HCT116 (cell line): ENCODE data around the gene DMBX1. TPM values are rescaled to one million over a fixed set of nuclear protein-coding genes. Genes with fewer than 3 reads are reported as not detected.

Source experiments
- ATAC-seq: fragments of 200-7000 bp; cut with Tn5 transposase; 2 replicates; pipeline ENCODE4 v1.9.1; 2020; ENCODE audit warnings: mild to moderate bottlenecking, moderate library complexity
- BruUV-seq: library from RNA; stranded (reverse); fragments of 400-500 nt; replicated peaks from 2 replicates; lab custom pipeline; 2021; lab: Mats Ljungman, UMichigan
- CTCF ChIA-PET: fragments of 300-600 bp; sonication (Branson Sonifier 250); formaldehyde crosslinking; loops from one replicate; lab custom pipeline; 2021; ENCODE audit warnings: antibody characterized with exemption; lab: Charles Lee
- POLR2A ChIA-PET: fragments of 300-600, 350-600 bp; sonication (Branson Sonifier 250); formaldehyde crosslinking; loops from one replicate; lab custom pipeline; 2021; ENCODE audit warnings: antibody characterized with exemption; lab: Charles Lee
- RAD21 ChIA-PET, 2 experiments: fragments of 300-600 bp; sonication (Branson Sonifier 250); formaldehyde crosslinking; loops; one replicate each; lab custom pipeline; 2023; ENCODE audit warnings: low total read pairs in 2 of 2; ENCODE audit not compliant: uncharacterized antibody in 2 of 2, unreplicated experiment in 2 of 2, low non-redundant PET in 1 of 2; lab: Charles Lee
- DNase-seq: peaks from one replicate; pipeline ENCODE4 v3.0.0-alpha.2; 2010; ENCODE audit warnings: low read depth, low spot score
- H2AFZ ChIP-seq: fragments of 200-600 bp; shearing (Covaris generic), sonication (generic); 2 replicates; pipeline ENCODE4 v1.6.1; 2017; ENCODE audit warnings: low read depth, mixed run types, mixed read lengths, antibody characterized with exemption, low read length; ENCODE audit not compliant: poor library complexity, severe bottlenecking
- H3K27ac ChIP-seq: 2 replicates; pipeline ENCODE4 v1.5.1; 2012; ENCODE audit warnings: low read depth, low read length
- H3K27me3 ChIP-seq: fragments of 200-600 bp; sonication (generic); 2 replicates; pipeline ENCODE4 v1.6.1; 2016; ENCODE audit warnings: mixed run types, low read length, mixed read lengths; ENCODE audit not compliant: insufficient read depth
- H3K36me3 ChIP-seq, 2 experiments: fragments of 200-500 bp in 1 of 2; fragments of 200-600 bp in 1 of 2; sonication (Bioruptor generic) in 1 of 2; sonication (generic) in 1 of 2; 2 replicates each; pipeline versions ENCODE4 v1.5.1 to v1.6.1; 2014 to 2016; ENCODE audit warnings: low read length in 2 of 2, inconsistent platforms in 1 of 2, mixed read lengths in 1 of 2, mixed run types in 1 of 2; ENCODE audit not compliant: insufficient read depth in 2 of 2, control insufficient read depth in 1 of 2
- H3K4me1 ChIP-seq, 2 experiments: fragments of 200-600 bp in 1 of 2; sonication (generic) in 1 of 2; 2 replicates each; pipeline versions ENCODE4 v1.5.1 to v1.6.1; 2012 to 2017; ENCODE audit warnings: low read length in 2 of 2, inconsistent platforms in 1 of 2, mild to moderate bottlenecking in 1 of 2, mixed read lengths in 1 of 2, mixed run types in 1 of 2, moderate library complexity in 1 of 2; ENCODE audit not compliant: insufficient read depth in 2 of 2, control insufficient read depth in 1 of 2
- H3K4me2 ChIP-seq: fragments of 200-600 bp; sonication (generic); 2 replicates; pipeline ENCODE4 v1.6.1; 2017; ENCODE audit warnings: mixed run types, low read length, mixed read lengths
- H3K4me3 ChIP-seq, 2 experiments: fragments of 200-600 bp in 1 of 2; sonication (generic) in 1 of 2; replicated peaks in 1 of 2; 2 replicates each; pipeline ENCODE4 v1.5.1; 2011 to 2016; ENCODE audit warnings: low read length in 2 of 2, control low read depth in 1 of 2, low read depth in 1 of 2, mild to moderate bottlenecking in 1 of 2, mixed read lengths in 1 of 2, mixed run types in 1 of 2
- H3K79me2 ChIP-seq: fragments of 200-600 bp; sonication (generic); 2 replicates; pipeline ENCODE4 v1.6.1; 2017; ENCODE audit warnings: mild to moderate bottlenecking, mixed run types, low read length, moderate library complexity, mixed read lengths; ENCODE audit not compliant: insufficient read depth
- H3K9ac ChIP-seq: fragments of 200-600 bp; sonication (generic); 2 replicates; pipeline ENCODE4 v1.6.1; 2016; ENCODE audit warnings: low read length, mixed read lengths
- H3K9me2 ChIP-seq: fragments of 200-600 bp; sonication (generic), shearing (Covaris generic); 2 replicates; pipeline ENCODE4 v1.6.1; 2017; ENCODE audit warnings: mixed run types, mild to moderate bottlenecking, moderate library complexity; ENCODE audit not compliant: insufficient read depth
- H3K9me3 ChIP-seq, 2 experiments: fragments of 200-500 bp in 1 of 2; fragments of 200-600 bp in 1 of 2; sonication (Bioruptor generic) in 1 of 2; sonication (generic) in 1 of 2; 2 replicates each; pipeline ENCODE4 v1.6.1; 2014 to 2017; ENCODE audit warnings: low read length in 2 of 2, mixed read lengths in 2 of 2, inconsistent platforms in 1 of 2, low read depth in 1 of 2, mild to moderate bottlenecking in 1 of 2, mixed run types in 1 of 2, moderate library complexity in 1 of 2; ENCODE audit not compliant: control insufficient read depth in 1 of 2, insufficient read depth in 1 of 2
- H4K20me1 ChIP-seq: fragments of 200-600 bp; sonication (generic), shearing (Covaris generic); 2 replicates; pipeline ENCODE4 v1.6.1; 2017; ENCODE audit warnings: mixed run types, mild to moderate bottlenecking, moderate library complexity; ENCODE audit not compliant: insufficient read depth
- CBX3 ChIP-seq: IDR thresholded peaks from 2 replicates; pipeline ENCODE4 v1.6.1; 2012; ENCODE audit warnings: low read depth
- EGR1 ChIP-seq: IDR thresholded peaks from 2 replicates; pipeline ENCODE4 v1.6.1; 2012; ENCODE audit warnings: low read depth
- EZH2phosphoT487 ChIP-seq: fragments of 200-600 bp; IDR thresholded peaks from 2 replicates; pipeline ENCODE4 v1.6.1; 2018; ENCODE audit warnings: antibody characterized with exemption, borderline replicate concordance
- FOSL1 ChIP-seq: IDR thresholded peaks from 2 replicates; pipeline ENCODE4 v1.6.1; 2012; ENCODE audit warnings: low read depth
- JUND ChIP-seq: IDR thresholded peaks from 2 replicates; pipeline ENCODE4 v1.6.1; 2012
- POLR2A ChIP-seq: IDR thresholded peaks from 2 replicates; pipeline ENCODE4 v1.7.0; 2011; ENCODE audit warnings: borderline replicate concordance; ENCODE audit not compliant: insufficient read depth, insufficient read length; ENCODE audit errors: extremely low read depth
- POLR2AphosphoS5 ChIP-seq: IDR thresholded peaks from 2 replicates; pipeline ENCODE4 v1.6.1; 2011; ENCODE audit warnings: mild to moderate bottlenecking, low read depth, low read length, moderate library complexity
- RAD21 ChIP-seq: IDR thresholded peaks from 2 replicates; pipeline ENCODE4 v1.6.1; 2012; ENCODE audit warnings: low read depth, mild to moderate bottlenecking
- REST ChIP-seq: IDR thresholded peaks from 2 replicates; pipeline ENCODE4 v1.6.1; 2012; ENCODE audit warnings: low read depth
- SP1 ChIP-seq: IDR thresholded peaks from 2 replicates; pipeline ENCODE4 v1.6.1; 2012; ENCODE audit warnings: low read depth
- ZBTB33 ChIP-seq: IDR thresholded peaks from 2 replicates; pipeline ENCODE4 v1.6.1; 2011; ENCODE audit warnings: mild to moderate bottlenecking, low read length, moderate library complexity; ENCODE audit not compliant: insufficient replicate concordance; ENCODE audit errors: extremely low read depth
- intact Hi-C: fragments of 100-400 bp; cut with micrococcal nuclease; formaldehyde crosslinking; loops from 2 replicates; pipeline ENCODE4 v1.10.0; 2022
- total RNA-seq: library from RNA; stranded (reverse); gene quantifications from one replicate; pipeline ENCODE4 v1.2.1, GENCODE V29; 2021; ENCODE audit not compliant: unreplicated experiment
- TF ChIP-seq, protein P1 (sequence below), 3 experiments: fragments of 200-600 bp in 1 of 3; sonication (generic) in 1 of 3; IDR thresholded peaks in 2 of 3; conservative IDR thresholded peaks in 1 of 3; 2 replicates each; pipeline ENCODE4 v1.5.1; 2012 to 2017; ENCODE audit warnings: low read depth in 2 of 3, low read length in 2 of 3, antibody characterized with exemption in 1 of 3, borderline replicate concordance in 1 of 3, control low read depth in 1 of 3, mild to moderate bottlenecking in 1 of 3, mixed read lengths in 1 of 3, mixed run types in 1 of 3, moderate library complexity in 1 of 3; ENCODE audit not compliant: insufficient read depth in 1 of 3

Gene DMBX1
- total RNA-seq, 1 experiment from 2014 or later = 4.3 TPM

- TF ChIP-seq REST = no peak
Observed at GRCh38 chr1:46501528-46501927, 11.9 kb downstream of the DMBX1 start (continued).

DNA sequence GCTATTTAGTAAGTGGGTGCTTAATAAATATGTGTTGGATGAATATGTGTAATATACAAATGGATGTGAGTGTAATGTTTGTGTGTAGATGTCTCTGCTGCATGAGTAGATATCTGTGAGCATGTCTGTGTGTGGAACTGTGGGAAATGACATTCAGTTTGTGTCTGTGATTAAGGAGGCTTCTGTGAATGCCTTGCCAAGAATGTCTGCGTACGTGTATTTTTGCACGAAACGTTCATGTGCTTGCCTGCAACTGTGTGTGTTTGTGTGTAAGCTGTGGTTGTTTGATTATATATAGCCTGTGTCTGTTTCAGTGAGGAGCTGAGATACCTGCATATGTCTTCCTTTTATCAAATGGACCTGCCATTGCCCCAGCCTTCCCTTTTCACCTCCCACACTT is 13.8 kb downstream of the DMBX1 start:
- H3K9ac ChIP-seq = no peak overlapping the region
- no peaks in the 10 kb centered on the region; a peak in 1 of 4 replicates for H3K4me1 ChIP-seq
- ChIA-PET CTCF (no interaction called here), RAD21 (no interaction called here), POLR2A (no interaction called here)
- no peak overlapping the region for H3K4me2 ChIP-seq
- no TSS peak for BruUV-seq
- no peaks in the 10 kb centered on the region for H3K27me3 ChIP-seq
- H3K36me3 ChIP-seq = no peaks in the 10 kb centered on the region
- H3K27ac ChIP-seq = no peak overlapping the region
- no peaks in the 10 kb centered on the region for H3K9me2 ChIP-seq
- H3K4me3 ChIP-seq = no peak overlapping the region
- H3K79me2 ChIP-seq = no peaks in the 10 kb centered on the region
- TF ChIP-seq SP1 (no peak), FOSL1 (no peak), EZH2phosphoT487 (no peak), ZBTB33 (no peak), RAD21 (no peak), EGR1 (no peak), POLR2A (no peak), CBX3 (no peak), REST (no peak), JUND (no peak), POLR2AphosphoS5 (no peak)
- TF ChIP-seq, protein P1, sequence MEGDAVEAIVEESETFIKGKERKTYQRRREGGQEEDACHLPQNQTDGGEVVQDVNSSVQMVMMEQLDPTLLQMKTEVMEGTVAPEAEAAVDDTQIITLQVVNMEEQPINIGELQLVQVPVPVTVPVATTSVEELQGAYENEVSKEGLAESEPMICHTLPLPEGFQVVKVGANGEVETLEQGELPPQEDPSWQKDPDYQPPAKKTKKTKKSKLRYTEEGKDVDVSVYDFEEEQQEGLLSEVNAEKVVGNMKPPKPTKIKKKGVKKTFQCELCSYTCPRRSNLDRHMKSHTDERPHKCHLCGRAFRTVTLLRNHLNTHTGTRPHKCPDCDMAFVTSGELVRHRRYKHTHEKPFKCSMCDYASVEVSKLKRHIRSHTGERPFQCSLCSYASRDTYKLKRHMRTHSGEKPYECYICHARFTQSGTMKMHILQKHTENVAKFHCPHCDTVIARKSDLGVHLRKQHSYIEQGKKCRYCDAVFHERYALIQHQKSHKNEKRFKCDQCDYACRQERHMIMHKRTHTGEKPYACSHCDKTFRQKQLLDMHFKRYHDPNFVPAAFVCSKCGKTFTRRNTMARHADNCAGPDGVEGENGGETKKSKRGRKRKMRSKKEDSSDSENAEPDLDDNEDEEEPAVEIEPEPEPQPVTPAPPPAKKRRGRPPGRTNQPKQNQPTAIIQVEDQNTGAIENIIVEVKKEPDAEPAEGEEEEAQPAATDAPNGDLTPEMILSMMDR (IDR thresholded peaks at IDR 0.05 in 2 of 3, conservative IDR thresholded peaks at IDR 0.05 in 1 of 3; ENCODE audit: borderline replicate concordance in 1 of 3, insufficient read depth in 1 of 3, low read depth in 2 of 3, low read length in 2 of 3) = no peak
- TF ChIP-seq, all 23 proteins: peak for 0
- no peaks in the 10 kb centered on the region for H3K9me3 ChIP-seq
- no peaks in the 10 kb centered on the region for H4K20me1 ChIP-seq
- intact Hi-C loops = no loop called here
- DNase-seq (no peak), ATAC-seq (no peak)
- H2AFZ ChIP-seq = no peak overlapping the region
